ENCODE results near the gene NOTCH3.

Gene NOTCH3

DNA sequence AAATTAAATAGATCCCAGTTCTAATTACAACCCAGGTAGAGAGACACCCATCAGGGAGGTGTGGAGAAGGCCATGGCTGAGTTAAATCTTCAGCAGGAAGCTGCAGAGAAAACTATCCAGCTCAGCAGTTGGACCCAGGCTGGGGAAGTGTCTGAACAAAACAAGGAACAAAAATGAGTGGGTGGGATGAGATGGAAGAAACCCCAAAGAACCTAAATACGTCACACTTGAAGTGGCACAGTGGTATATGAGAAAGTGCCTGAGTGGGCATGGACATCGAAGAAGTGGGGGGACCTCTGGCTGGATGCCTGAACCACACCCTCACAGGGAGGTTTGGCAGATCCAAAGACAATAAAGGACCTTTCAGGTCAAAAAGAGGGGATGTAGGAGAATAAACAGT, 35.0 kb upstream of the NOTCH3 start:
- no peak for DNase-seq

GRCh38 chr19:15234431-15235130, 33.8 kb upstream of the NOTCH3 start:
- peak; percentile 54 for DNase-seq

DNA sequence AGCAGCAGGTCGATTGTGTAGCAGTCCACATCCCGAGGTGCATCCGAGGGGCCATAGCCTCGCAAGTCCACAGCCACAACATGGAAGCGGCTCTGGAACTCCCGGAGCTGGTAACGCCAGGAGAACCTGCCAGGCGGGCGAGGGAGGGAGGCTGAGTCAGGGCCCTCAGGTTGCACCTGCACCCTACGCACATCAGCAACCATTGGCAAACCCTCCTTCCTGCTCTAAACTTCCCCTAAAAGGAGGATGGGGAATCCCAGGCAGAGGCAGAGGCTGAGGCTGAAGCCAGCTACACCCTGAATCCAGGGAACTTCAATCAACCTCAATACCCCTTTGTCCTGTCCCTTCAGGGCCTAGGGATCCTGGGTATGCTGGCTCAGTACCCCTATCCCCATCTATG, 30.5 kb upstream of the NOTCH3 start:
- no peak for DNase-seq

DNA sequence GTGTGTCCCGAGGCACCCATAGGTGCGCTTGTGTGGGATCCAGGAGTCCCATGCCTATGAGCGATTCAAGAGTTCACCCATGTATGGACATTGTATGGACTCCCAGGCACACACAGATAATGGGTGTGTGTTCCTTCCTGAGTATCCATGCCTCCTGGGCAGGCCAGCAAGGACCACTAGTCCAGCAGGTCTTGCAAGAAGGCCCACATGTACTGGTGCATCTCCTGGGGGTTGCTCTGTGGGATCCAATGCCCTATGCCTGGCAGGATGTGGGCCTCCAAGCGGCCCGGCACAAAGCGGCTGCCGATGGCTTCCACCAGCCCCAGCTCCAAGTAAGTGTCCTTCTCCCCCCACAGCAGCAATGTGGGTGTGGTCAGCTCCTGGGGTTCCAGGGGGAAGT, 26.5 kb upstream of the NOTCH3 start:
- no peak for DNase-seq

DNA sequence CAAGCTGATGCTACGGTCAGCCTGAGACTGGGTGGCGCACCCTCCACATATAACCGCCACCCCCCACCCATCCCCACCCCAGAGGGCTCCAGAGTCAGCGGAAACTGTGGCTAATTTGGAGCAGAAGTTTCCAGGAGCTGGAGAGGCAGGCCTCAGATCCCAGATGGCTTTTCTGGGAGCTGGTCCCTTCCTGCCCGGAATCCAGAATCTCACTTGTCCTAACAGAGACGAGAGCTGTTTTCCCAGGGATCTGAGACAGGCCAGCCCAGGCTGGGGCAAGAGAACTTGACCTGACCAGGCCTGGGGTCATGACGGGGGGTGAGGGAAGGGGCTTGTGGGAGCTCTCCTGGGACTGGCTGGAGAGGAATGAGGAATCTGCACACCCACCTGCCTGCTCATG, 25.0 kb upstream of the NOTCH3 start:
- no peak for DNase-seq

DNA sequence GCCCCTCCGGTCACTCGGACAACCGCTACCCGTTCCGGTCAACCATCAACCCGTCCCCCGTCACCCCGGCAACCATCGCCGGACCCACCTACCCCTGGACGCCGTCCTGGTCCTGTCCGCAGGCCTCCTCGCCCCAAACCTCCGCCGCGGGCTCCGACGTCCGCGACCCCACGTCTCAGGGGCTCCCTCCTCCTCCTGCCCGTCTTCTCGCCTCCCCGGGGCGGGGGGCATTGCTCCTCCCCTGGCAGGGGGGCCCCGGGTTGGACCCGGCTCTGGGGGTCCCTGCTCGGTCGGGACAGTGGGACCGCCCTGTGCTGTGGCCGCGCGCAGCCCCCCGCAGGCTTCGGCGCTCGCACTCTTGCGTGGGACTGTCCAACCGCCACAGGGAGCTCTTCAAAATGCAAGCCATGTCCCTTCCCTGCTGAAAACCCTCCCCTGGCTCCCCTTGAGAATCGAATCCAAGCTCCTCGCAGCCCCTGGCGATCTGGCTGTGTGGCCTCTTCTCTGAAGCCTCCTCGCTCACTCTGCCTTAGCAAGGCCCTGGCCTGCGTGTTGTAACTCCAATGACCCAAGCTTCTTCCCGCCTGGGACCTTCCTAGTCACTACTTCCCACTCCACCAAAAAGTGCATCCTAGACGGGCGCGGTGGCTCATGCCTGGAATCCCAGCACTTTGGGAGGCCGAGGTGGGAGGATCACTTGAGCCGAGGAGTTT, 23.0 kb upstream of the NOTCH3 start:
- DNase-seq, result no peak

- peak; percentile 97 for DNase-seq
Measured at GRCh38 chr19:15222738-15223648, 22.2 kb upstream of the NOTCH3 start.

- DNase-seq, result no peak
Measured at GRCh38 chr19:15220833-15221232, 20.0 kb upstream of the NOTCH3 start.

GRCh38 chr19:15218501-15218900, 17.7 kb upstream of the NOTCH3 start:
- no peak for DNase-seq

- DNase-seq, result no peak
Measured at GRCh38 chr19:15216363-15216762, 15.6 kb upstream of the NOTCH3 start.

- no peak for DNase-seq
Measured at GRCh38 chr19:15213715-15214381, 13.1 kb upstream of the NOTCH3 start.

DNA sequence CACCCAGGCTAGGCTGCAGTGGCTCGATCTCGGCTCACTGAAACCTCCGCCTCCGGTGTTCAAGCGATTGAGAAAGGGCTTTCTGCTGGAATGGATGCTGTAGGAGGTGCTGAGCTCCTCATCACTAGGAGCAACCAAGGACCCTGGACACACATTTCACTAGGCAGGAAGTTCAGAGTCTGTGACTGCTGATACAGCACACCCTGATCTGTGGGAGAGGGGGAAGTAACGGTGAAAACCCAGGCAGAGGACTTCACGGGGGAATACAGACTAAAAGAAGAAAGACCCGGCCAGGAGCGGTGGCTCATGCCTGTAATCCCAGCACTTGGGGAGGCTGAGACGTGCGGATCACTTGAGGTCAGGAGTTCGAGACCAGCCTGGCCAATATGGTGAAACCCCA, 11.9 kb upstream of the NOTCH3 start:
- no peak for DNase-seq

GRCh38 chr19:15210323-15210781, 9.6 kb upstream of the NOTCH3 start:
- peak; percentile 92 for DNase-seq

DNA sequence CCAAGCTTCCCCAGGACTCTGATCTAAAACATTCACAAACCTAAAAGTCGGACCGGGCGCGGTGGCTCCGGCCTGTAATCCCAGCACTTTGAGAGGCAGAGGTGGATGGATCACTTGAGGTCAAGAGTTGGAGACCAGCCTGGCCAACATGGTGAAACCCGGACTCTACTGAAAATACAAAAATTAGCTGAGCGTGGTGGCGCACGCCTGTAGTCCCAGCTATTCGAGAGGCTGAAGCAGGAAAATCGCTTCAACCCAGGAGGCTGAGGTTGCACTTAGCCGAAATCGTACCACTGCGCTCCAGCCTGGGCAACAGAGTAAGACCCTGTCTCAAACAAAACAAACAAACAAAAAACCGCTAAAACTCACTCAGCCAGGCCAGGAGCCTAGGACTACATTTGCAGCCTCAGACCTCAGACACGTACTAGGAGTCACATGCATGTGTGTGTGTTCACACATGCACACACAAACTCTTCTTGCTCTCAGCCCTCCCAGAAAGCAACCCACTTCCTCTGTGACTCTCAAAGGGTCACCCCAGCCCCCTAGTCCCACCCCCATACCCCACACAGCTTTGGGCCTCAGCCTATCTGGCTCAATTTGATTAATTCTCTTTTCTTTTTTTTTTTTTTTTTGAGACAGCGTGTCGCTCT, 704 bp upstream of the NOTCH3 start:
- DNase-seq, result no peak

DNA sequence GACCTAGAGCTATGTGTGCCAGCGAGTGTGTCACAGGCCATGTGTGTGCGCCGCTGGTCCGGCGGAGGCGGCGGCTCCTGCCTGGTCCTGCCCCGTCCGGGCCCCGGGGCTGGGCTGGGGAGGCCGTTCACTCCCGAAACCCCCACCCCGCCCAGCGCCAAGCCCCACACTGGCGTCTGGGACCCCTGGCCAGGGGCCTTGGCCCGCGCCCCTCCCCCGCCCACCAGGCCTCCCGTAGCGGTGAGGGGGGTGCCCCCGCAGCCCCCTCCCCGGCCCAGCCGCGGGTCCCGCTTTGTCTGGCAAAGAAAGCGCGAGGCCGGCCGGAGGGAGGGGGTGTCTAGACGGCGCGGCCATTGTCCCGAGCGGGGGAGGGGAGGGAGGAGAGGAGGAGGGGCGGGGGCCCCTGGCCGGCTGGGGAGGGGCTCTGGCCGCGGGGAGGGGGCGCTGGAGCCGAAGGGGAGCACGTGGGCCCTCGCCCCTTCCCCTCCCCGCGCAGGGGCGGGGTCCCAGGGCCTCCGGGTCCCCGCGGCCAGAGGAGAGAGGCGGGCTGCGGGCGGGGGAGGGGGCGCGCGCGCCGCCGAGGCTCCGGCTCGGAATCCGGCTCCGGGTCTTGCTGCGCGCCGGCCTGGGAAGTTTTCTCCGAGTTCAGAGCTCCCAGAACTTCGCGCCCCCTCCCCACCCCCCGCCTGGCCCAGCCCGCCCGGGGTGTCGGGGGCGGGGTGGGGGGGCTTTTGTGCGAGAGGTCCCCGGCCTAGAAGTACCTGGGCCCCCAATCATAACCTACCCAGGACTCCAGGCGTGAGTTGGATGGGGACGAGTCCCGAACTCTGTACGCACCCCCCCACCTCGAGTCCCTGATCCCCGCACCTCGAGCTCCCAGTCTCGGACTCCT, 888 bp downstream of the NOTCH3 start:
- DNase-seq, result peak; percentile 48

GRCh38 chr19:15198951-15199660, 1.7 kb downstream of the NOTCH3 start:
- DNase-seq, result no peak

DNA sequence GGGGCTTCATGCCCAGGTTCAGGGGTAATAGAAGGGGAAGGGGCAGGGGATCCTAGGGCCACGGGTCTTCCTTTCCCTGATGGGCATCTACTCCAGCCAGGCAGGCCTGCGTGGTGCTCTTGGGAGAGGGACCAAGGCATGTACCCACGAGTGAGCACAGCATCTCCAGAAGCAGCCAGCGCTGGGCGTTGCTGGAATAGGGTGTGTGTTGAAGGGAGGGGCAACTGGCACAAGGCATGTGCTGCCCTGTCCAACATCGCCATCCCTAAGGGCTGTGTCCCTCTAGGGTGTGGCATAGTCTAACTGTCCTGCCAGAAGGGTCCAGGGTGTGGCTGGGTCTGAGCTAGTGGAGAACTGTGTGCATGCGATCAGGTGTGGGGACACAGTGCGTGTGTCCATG, 2.9 kb downstream of the NOTCH3 start:
- no peak for DNase-seq

GRCh38 chr19:15197275-15197941, 3.4 kb downstream of the NOTCH3 start:
- DNase-seq, result peak; percentile 52

- no peak for DNase-seq
Measured at GRCh38 chr19:15196360-15197005, 4.3 kb downstream of the NOTCH3 start.

All from OCI-M1 (cell line).